H1 (cell line): ENCODE measurements around the gene EDN1. TPM values are rescaled to one million over a fixed set of nuclear protein-coding genes. Genes with fewer than 3 reads are reported as not detected.

Experiments used
- CHD7 ChIP-seq: fragments of 300-600 bp; sonication (generic); IDR thresholded peaks from 2 replicates; pipeline ENCODE4 v1.7.1; 2012; ENCODE audit warnings: low read length, moderate library complexity, mild to moderate bottlenecking, inconsistent platforms; ENCODE audit not compliant: insufficient replicate concordance
- polyA plus RNA-seq, 7 experiments: library from polyadenylated mRNA; depleted of rRNA in 3 of 7; stranded (reverse) in 5 of 7; unstranded in 2 of 7; fragments of >200 nt in 5 of 7; fragments of 200-250 nt in 2 of 7; gene quantifications; 1 replicate in 5 of 7; 2 replicates in 1 of 7; 4 replicates in 1 of 7; pipeline versions ENCODE4 v1.2.1 to v1.2.3, GENCODE V29; 2011 to 2013; ENCODE audit warnings: missing spikeins in 2 of 7, mixed read lengths in 2 of 7
- total RNA-seq: library from RNA; stranded (reverse); fragmentation: NEBNext Ultra II Directional; extraction: Animal tissue kit (Norgen Biotek cat#: 25700); gene quantifications from 2 replicates; pipeline ENCODE4 v1.2.1, GENCODE V29; 2021

EDN1 gene
- total and polyA plus RNA-seq, 2 of the 8 experiments (the other 6 are each of a cell fraction or from before 2014, with no cell fraction given) = 0.23 to 1.1 TPM

GRCh38 chr6:12297363-12298016 is 7.3 kb downstream of the EDN1 start (continued):
- TF ChIP-seq CHD7 = no peak
